Activated B cell treated with CpG ODN at 0.5 μM for 24 hours (primary cell): ENCODE data around the gene CDK11A. TPM values are rescaled to one million over a fixed set of nuclear protein-coding genes. Genes with fewer than 3 reads are reported as not detected.
A peak's percentile ranks its signal among the peaks of the same experiment; 100 is the strongest.
"Not testable (repeated sequence)": the region's sequence is repeated elsewhere in the genome, so short reads cannot be mapped to it uniquely, and the experiment has no call there.

ENCODE experiments used
- ATAC-seq: fragments of 200-7000 bp; cut with Tn5 transposase; one replicate; pipeline ENCODE4 v1.10.0; 2021; ENCODE audit warnings: low read depth, mild to moderate bottlenecking, moderate library complexity
- CTCF ChIA-PET: fragments of 350-600 bp; sonication (Branson Sonifier 250); formaldehyde crosslinking; loops from one replicate; lab custom pipeline; 2021; ENCODE audit warnings: antibody characterized with exemption; lab: Charles Lee
- POLR2A ChIA-PET: fragments of 350-600 bp; sonication (Branson Sonifier 250); formaldehyde crosslinking; loops from one replicate; lab custom pipeline; 2021; ENCODE audit warnings: antibody characterized with exemption; lab: Charles Lee
- DNase-seq: peaks from one replicate; pipeline ENCODE4 v3.0.0; 2022
- H3K27ac Mint-ChIP-seq: one replicate; pipeline ENCODE4 v1.8.0; 2020; ENCODE audit warnings: mixed read lengths
- H3K27me3 Mint-ChIP-seq: one replicate; pipeline ENCODE4 v1.8.0; 2021; ENCODE audit warnings: mixed read lengths
- H3K36me3 Mint-ChIP-seq: one replicate; pipeline ENCODE4 v1.8.0; 2021; ENCODE audit warnings: low read depth, mixed read lengths
- H3K4me1 Mint-ChIP-seq: one replicate; pipeline ENCODE4 v1.8.0; 2021; ENCODE audit warnings: mixed read lengths
- H3K4me3 Mint-ChIP-seq: one replicate; pipeline ENCODE4 v1.8.0; 2020; ENCODE audit warnings: mild to moderate bottlenecking, mixed read lengths
- H3K9me3 Mint-ChIP-seq: one replicate; pipeline ENCODE4 v1.8.0; 2020; ENCODE audit warnings: mixed read lengths
- intact Hi-C: fragments of 100-400 bp; cut with micrococcal nuclease; formaldehyde crosslinking; loops from one replicate; pipeline ENCODE4 v1.15.1; 2024
- total RNA-seq: library from RNA; stranded (reverse); gene quantifications from 2 replicates; pipeline ENCODE4 v1.2.3, GENCODE V29; 2022
- TF ChIP-seq, protein P1 (sequence below): fragments of 200-600 bp; IDR thresholded peaks from one replicate; pipeline ENCODE4 v1.8.0; 2022; ENCODE audit warnings: antibody characterized with exemption, mild to moderate bottlenecking

The CDK11A gene
- total RNA-seq, 1 donor from 2014 or later = 58.9 TPM

DNA sequence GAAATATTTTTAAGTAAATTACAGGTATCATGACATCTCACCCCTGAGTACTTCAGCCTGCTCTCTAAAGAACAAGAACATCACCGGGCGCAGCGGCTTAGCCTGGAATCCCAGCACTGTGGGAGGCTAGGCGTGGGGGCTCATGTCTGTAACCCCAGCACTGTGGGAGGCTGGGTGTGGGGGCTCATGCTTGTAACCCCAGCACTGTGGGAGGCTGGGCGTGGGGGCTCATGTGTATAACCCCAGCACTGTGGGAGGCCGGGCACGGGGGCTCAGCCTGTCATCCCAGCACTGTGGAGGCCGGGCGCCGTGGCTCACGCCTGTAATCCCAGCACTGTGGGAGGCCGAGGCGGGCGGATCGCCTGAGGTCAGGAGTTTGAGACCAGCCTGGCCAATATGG is 57.6 kb downstream of the CDK11A start:
- no peak for DNase-seq
- ChIA-PET POLR2A (no interaction called here), CTCF (no interaction called here)
- Mint-ChIP-seq H3K9me3 (no peaks in the 10 kb centered on the region), H3K4me3 (no peak overlapping the region), H3K36me3 (peaks cover 36% of the 10 kb centered on the region), H3K4me1 (peaks cover 6% of the 10 kb centered on the region), H3K27me3 (no peaks in the 10 kb centered on the region), H3K27ac (no peak overlapping the region)
- intact Hi-C loops = no loop called here
- ATAC-seq = no peak
- TF ChIP-seq, protein P1, sequence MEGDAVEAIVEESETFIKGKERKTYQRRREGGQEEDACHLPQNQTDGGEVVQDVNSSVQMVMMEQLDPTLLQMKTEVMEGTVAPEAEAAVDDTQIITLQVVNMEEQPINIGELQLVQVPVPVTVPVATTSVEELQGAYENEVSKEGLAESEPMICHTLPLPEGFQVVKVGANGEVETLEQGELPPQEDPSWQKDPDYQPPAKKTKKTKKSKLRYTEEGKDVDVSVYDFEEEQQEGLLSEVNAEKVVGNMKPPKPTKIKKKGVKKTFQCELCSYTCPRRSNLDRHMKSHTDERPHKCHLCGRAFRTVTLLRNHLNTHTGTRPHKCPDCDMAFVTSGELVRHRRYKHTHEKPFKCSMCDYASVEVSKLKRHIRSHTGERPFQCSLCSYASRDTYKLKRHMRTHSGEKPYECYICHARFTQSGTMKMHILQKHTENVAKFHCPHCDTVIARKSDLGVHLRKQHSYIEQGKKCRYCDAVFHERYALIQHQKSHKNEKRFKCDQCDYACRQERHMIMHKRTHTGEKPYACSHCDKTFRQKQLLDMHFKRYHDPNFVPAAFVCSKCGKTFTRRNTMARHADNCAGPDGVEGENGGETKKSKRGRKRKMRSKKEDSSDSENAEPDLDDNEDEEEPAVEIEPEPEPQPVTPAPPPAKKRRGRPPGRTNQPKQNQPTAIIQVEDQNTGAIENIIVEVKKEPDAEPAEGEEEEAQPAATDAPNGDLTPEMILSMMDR = no peak

DNA sequence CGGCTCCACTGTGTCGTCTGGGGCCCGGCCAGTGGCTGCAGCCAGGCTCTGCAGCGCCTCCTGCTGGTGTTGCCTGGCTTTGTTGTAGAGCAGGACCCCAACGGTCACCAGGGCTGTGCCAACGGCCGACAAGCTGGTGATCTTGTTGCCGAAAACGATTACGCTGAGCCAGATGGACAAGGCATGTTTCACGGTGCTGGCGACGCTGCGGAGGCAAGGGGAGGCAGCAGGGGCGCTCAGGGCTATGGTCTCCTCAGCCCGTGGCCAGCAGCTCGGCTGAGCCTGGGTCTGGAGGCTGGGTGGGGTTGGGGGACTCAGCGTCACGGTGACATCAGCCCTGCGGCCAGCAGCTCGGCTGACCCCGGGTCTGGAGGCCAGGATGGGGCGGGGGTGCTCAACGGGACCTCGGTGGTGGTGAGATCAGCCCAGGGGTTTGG is 58.3 kb downstream of the CDK11A start:
- no peaks in the 10 kb centered on the region for H3K27me3 Mint-ChIP-seq
- H3K4me1 Mint-ChIP-seq = peaks cover 5% of the 10 kb centered on the region
- TF ChIP-seq, protein P1 = no peak
- H3K36me3 Mint-ChIP-seq = peaks cover 30% of the 10 kb centered on the region
- intact Hi-C loops = no loop called here
- no peak for DNase-seq
- POLR2A ChIA-PET = no interaction called here
- H3K4me3 Mint-ChIP-seq = no peak overlapping the region
- H3K9me3 Mint-ChIP-seq = no peaks in the 10 kb centered on the region
- no peak for ATAC-seq
- CTCF ChIA-PET = no interaction called here
- H3K27ac Mint-ChIP-seq = no peak overlapping the region

DNA sequence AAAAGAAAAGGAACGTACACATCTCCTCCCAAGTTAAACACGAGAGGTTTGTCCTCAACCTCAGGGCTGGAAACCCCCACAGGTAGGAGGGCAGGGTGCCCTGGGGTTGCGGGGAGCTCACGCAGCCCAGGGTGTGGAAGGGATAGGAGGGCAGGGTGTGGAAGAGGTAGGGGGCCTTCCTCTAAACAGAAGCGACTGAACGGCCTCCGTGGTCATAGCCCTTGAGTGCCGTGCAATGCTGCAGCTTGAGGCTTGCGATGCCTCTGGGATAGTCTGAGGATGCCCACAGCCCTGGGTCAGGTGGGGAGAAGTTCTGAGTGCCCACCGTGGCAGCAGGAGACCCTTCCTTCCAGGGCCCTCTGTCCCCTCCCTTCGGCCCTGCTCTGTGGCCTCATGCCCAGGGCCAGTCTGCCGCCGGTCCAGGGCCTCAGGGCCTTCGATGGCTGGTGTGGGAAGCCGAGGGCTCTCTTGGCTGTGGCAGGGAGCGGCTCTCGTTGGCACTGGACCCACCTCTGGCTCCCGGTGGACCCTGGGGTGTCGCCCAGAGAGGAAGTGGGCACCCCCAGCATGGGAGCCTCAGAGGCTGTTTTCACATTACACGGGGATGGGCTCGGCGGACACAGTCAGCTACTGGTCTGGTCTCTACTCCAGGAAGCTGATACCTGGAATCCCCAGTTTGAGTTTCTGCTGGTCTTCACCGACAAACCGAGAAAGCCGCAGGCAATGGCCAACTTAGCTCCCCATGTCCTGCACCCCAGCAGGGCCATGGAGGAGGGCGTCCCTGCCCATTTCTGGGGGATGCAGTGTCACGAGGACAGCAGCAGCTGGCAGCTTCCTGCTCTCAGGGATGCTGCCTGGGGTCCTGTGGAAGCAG is 59.0 kb downstream of the CDK11A start:
- H3K4me1 Mint-ChIP-seq = peaks cover 5% of the 10 kb centered on the region
- peaks cover 26% of the 10 kb centered on the region for H3K36me3 Mint-ChIP-seq
- ATAC-seq (no peak), DNase-seq (no peak)
- no peaks in the 10 kb centered on the region for H3K9me3 Mint-ChIP-seq
- H3K27me3 Mint-ChIP-seq = no peaks in the 10 kb centered on the region
- H3K27ac Mint-ChIP-seq = no peak overlapping the region
- TF ChIP-seq, protein P1 = no peak
- POLR2A ChIA-PET = no interaction called here
- intact Hi-C loops = no loop called here
- CTCF ChIA-PET = no interaction called here
- no peak overlapping the region for H3K4me3 Mint-ChIP-seq

DNA sequence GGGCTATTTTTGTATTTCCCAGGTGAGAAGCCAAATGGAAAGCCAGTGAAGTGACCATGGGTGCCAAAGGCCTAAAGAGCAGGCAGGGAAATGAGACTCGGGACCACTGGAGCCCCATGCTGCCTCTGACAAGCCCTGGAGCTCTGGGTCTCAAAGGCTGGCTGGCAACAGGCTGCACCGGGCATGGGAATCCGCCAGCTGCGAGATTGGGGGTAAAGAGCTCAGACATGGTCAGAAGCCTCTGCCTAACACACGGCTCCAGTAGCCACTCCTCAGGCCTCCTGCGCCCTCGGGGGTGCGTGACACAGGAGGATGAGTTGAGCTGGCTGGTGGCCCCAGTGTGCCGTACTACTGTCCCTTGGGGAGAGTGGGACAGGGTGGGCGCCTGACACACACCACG is 59.8 kb downstream of the CDK11A start:
- H3K36me3 Mint-ChIP-seq = peaks cover 18% of the 10 kb centered on the region
- H3K4me3 Mint-ChIP-seq, DNase-seq, H3K9me3 Mint-ChIP-seq, H3K4me1 Mint-ChIP-seq, H3K27ac Mint-ChIP-seq, CTCF ChIA-PET, intact Hi-C loops, POLR2A ChIA-PET, H3K27me3 Mint-ChIP-seq, ATAC-seq: not testable (repeated sequence)

DNA sequence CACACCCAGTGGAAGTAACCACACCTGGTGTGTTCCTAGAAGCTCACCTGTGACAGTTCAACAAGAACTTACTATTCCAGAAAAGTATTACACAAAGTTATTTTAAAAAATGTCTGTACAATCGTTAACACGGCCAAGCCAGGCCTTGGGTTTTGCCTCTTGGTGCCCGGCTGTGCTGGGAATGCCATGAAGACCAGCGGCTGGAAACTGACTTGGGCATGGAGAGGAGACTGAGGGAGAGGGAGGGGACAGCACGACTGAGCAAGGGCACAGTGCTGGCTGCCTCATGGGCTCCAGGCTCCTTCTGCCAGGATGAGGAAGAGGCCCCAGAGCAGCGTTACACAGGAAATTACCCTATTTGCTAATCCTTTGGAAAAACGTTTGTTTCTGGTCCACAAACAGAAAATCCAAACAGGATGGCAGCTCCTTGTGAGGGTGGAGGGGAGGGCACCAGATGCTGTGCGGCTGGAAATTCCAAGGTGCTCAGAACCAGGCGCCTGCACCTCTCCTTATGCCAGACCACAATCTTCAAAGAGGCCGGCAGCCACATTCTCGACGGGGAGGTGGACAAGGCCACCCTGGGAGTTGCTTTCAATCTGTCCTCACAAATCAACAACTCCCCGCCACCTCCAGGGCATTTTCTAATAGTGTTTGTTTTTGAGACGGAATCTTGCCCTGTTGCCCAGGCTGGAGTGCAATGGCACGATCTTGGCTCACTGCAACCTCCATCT is 61.2 kb downstream of the CDK11A start:
- POLR2A ChIA-PET, H3K4me3 Mint-ChIP-seq, H3K27ac Mint-ChIP-seq, CTCF ChIA-PET, ATAC-seq, DNase-seq, H3K9me3 Mint-ChIP-seq, H3K4me1 Mint-ChIP-seq, intact Hi-C loops, H3K27me3 Mint-ChIP-seq: not testable (repeated sequence)
- peaks cover 19% of the 10 kb centered on the region for H3K36me3 Mint-ChIP-seq

DNA sequence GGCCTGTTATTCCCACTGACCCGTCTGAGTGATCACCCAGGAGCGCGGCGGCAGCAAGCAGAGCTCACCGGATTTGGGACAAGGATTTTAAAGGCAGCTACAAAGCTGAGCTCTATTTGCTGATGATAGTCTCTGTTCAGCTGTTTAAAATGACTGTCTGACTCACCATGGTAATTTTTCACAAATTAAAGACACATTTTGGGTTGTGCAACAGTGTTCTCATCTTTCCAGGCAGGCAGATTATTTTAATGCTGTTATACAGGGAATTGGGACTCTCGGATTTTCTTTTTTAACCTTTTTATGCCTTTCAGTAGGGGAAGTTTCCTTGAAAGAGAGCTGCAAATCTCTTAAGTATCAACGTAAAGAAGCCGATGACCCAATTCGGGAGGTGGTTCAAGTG is 61.8 kb downstream of the CDK11A start:
- ATAC-seq, H3K27ac Mint-ChIP-seq, H3K4me1 Mint-ChIP-seq, H3K4me3 Mint-ChIP-seq, DNase-seq, H3K9me3 Mint-ChIP-seq, CTCF ChIA-PET, H3K27me3 Mint-ChIP-seq, intact Hi-C loops, POLR2A ChIA-PET: not testable (repeated sequence)
- peaks cover 16% of the 10 kb centered on the region for H3K36me3 Mint-ChIP-seq

DNA sequence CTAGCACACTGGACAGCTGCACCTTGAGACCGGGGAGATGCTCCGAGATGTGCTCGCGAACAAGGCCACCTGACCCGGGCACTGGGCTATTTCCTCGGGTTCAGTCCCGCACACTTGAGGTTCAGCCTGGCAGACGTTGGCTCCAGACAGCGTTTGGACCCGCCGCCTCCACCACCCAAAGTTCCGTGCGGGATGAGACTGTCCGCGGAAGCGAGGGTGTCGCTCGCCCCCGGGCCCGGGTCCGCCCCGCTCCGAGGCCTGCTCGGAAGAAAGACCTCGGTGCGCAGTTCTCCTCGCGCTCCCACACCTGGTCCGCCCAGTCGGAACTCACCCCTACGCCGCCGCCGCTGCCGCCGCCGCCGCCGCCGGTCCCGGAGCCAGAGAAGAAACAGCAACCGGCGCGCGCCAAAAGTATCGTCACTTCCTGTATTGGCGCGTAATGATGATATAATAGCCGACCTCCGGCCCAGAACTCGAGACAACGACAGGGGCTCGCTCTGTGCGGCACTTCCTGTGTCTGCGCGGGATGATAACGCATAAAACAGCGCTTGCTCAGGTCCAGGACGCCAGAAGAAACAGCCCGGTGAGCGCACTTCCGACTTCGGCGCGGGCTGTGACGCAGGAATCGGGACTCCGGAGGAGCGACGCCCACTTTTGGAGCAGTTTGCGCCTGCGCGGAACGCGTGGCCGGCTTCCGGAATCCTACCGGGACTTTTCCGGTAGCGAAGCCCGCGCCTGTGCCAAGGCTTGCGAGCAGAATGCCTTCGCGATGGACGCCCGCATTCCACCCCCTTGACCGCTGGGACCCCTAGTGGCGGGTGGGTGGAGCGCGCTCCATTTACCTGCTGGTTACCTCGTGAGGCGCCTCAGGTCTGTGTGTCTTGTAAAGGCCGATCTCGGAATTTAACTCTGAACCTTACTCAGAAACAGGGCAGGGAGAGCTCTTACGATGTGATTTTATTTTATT is 65.3 kb downstream of the CDK11A start, which contains the start of gene CDK11B:
TSS of gene CDK11B (minus strand) at position 422 of the 967 bp plus-strand sequence. CDS start 1,519 bp downstream, outside the sequence.
- POLR2A ChIA-PET, H3K4me1 Mint-ChIP-seq, H3K27me3 Mint-ChIP-seq, H3K9me3 Mint-ChIP-seq, CTCF ChIA-PET: not testable (repeated sequence)
- H3K27ac Mint-ChIP-seq = peak within 1 kb of the TSS; percentile 99
- H3K4me3 Mint-ChIP-seq = peak within 1 kb of the TSS; percentile 93
- DNase-seq = peak; percentile 88
- peak; percentile 90 for ATAC-seq
- H3K36me3 Mint-ChIP-seq = peaks cover 25% of the 10 kb centered on the region
- intact Hi-C loops = loop anchor here (1.0 to 10.0 kb wide), 4 partner anchors 20 to 246 kb away; partner anchors contain the start of genes MIB2 and SSU72
